NCI-H82 (cell line): ENCODE results near the gene ESR2.

Experiments used
- DNase-seq: peaks from one replicate; lab custom pipeline; 2025; lab: John Stamatoyannopoulos, UW

Gene ESR2

DNA sequence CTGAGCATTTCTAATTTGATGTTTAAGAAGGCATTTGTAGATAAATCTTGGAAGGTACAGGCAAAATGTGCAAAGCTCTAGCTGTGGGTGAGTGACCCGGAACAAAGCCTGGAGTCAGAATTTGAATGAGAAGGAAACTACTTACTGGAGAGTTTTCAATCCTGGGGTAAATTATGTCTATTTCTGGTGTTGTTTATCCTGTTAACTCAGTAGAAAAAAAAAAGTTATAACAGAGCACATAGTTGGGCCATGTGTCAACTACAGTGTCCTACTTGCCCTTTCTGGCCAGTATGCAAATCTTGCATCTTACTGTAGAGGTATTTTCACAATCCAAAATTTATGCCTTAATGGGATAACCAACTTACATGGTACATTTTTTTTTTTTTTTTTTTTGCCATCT is 259.0 kb downstream of the ESR2 start:
- DNase-seq: no peak
